Measurements from ENCODE around the gene BST1.
"Not testable (repeated sequence)": the region's sequence is repeated elsewhere in the genome, so short reads cannot be mapped to it uniquely, and the experiment has no call there.

Gene BST1

DNA sequence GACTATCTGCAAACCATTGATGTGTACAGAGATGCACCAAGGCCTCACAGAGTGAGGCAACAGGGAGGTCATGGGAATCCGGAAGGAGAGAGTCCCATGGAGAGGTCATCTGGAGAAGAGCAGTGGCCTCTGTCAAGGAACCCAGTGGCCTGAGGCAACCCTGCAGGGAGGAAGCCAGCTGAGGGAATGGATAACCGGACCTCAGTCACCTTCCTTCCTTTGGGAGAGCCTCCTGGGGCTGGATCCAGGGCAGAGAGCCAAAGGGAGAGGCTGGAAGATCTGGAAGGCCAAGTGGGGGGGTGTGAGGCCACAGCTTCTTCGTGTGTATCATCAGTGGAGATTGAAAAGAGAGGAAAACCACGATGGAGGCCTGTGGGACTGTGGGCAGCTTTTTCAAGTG lies 50.9 kb downstream of the BST1 start:
- no peak for DNase-seq

DNA sequence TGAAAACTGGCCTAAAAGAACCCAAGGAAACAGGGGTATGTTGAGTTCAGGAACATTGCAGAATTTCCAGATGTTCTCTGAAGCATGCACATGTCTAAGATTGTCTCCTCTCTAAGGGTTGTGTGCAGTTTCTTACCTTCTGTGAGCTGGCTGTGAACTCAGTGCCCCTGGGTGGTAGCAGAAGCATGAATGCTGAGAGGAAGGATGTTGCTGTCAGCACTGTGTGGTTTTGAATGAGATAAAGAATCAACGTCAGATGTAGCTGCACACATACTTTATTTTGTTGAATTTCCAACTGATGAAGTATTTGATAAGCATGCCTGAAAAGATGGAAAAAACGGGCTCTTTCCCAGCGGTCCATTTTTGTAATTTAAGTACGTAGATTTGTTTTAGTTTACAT lies 51.5 kb downstream of the BST1 start:
- no peak for DNase-seq

DNA sequence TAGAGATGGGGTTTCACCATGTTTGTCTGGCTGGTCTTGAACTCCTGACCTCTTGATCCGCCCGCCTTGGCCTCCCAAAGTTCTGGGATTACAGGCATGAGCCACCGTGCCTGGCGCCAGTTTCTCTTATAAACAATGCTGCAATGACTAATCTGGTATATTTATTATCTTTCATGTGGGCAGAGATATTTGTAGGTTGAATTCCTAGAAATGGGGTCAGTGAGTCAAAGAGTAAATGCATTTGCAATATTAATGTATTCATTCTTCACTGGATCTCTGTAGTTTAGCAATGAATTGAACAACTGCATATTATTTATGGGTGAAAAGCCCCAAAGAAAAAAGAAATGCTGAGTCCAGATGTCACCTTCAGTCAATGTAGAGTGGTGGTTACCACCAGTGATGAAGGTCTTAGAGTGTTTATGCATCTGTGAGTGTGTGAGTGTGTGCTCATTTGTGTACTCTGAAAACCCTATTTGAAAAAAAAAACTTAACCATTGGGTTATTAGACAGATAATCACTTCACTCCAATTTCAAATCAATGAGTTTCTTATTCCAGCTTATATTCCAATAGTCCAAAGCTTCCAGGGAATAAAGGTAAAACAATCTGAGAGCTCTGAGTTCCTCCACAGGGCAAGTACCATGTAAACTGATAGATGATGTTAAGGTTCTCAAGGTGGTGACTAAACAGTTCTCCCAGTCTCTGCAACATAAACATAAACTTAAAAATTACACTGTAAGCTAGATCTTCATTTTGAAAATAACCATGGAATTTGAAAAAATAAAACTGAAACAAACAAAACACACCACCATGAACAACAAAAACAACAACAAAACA lies 52.7 kb downstream of the BST1 start:
- DNase-seq = no peak

DNA sequence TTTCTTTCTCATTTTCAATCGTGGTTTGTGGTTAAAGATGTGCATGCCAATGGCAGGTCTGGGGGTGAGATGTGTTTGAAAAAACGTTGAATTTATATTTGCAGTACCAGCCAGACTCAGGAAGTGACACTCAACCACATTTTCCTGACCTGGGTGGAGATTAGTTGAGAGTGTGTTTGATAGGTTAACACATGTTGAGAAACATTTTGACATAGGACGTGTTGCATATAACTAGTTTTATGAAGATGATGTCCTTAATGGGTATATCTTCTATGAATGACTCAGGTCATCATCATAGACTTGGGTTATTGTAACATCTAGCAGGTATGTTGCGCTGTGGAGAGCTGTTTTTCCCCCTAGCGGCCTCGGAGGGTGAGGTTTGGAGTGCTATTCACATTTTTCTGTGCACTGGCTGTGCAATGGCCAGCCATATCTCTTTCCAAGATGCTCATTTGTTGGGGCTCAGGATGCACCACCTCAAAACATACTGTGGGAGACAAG lies 53.5 kb downstream of the BST1 start:
- DNase-seq = no peak

DNA sequence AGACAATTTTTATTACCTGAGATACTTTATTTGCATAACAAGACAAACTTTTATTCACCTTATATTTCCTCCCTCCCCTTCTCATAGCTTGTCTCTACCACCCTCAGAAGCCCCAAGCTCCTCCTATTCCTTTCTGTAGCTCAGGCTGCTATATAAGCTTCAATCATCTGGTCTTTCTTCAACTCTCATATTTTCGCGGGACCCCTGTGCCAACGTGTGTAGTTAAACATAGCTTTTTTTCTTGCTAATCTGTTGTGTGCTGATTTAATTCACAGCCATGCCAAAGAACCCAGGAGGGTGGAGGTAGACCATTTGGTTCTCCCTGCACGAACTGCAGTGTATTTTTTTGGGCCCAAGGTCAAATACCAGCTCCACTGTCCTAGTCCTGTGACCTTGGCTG lies 54.2 kb downstream of the BST1 start:
- DNase-seq = no peak

DNA sequence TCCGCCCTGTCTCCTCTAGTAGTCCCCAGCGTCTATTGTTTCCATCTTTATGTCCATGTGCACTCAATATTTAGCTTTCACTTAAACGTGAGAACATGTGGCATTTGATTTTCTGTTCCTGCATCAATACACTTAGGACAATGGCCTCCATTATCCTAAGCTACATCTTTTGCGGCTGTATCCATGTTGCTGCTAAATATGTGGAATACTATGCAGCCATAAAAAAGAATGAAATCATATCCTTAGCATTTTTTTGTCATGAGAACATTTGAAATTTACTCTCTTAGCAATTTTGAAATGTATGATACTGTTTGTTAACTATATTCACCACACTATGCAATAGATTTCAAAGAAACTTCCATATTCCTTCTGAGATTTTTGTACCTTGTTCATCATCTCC lies 55.4 kb downstream of the BST1 start:
- no peak for DNase-seq

- not testable (repeated sequence) for DNase-seq
These were observed 59.6 kb downstream of the BST1 start for GRCh38 chr4:15762460-15762859.

DNA sequence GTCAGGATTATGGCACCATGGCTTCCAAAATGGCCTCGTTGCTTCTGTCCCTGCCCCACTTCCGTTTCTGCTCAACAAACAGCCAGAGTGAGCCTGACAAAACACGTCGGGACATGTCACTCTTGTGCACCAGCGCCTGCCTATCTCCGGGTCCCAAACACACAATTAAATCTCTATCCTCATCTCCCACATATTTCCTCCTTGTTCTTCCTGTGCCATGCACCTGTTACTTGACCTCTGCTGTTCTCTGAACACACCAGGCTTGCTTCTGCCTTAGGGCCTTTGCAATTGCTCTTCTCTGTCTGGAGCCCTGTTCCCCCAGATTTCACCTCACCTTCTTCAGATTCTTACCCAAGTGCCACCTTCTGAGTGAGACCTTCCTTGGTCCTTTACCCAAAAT lies 62.5 kb downstream of the BST1 start:
- no peak for DNase-seq

GRCh38 chr4:15765910-15766697 lies 63.2 kb downstream of the BST1 start:
- DNase-seq = no peak

GRCh38 chr4:15766821-15767220 lies 64.0 kb downstream of the BST1 start:
- no peak for DNase-seq

- DNase-seq = no peak
These were observed 66.3 kb downstream of the BST1 start for GRCh38 chr4:15769202-15769601.

GRCh38 chr4:15771216-15772058 lies 68.6 kb downstream of the BST1 start:
- DNase-seq = no peak

- no peak for DNase-seq
These were observed 71.2 kb downstream of the BST1 start for GRCh38 chr4:15774020-15774420.

- DNase-seq = no peak
These were observed 74.2 kb downstream of the BST1 start for GRCh38 chr4:15776871-15777648.

- no peak for DNase-seq
These were observed 74.9 kb downstream of the BST1 start for GRCh38 chr4:15777697-15778288.

DNA sequence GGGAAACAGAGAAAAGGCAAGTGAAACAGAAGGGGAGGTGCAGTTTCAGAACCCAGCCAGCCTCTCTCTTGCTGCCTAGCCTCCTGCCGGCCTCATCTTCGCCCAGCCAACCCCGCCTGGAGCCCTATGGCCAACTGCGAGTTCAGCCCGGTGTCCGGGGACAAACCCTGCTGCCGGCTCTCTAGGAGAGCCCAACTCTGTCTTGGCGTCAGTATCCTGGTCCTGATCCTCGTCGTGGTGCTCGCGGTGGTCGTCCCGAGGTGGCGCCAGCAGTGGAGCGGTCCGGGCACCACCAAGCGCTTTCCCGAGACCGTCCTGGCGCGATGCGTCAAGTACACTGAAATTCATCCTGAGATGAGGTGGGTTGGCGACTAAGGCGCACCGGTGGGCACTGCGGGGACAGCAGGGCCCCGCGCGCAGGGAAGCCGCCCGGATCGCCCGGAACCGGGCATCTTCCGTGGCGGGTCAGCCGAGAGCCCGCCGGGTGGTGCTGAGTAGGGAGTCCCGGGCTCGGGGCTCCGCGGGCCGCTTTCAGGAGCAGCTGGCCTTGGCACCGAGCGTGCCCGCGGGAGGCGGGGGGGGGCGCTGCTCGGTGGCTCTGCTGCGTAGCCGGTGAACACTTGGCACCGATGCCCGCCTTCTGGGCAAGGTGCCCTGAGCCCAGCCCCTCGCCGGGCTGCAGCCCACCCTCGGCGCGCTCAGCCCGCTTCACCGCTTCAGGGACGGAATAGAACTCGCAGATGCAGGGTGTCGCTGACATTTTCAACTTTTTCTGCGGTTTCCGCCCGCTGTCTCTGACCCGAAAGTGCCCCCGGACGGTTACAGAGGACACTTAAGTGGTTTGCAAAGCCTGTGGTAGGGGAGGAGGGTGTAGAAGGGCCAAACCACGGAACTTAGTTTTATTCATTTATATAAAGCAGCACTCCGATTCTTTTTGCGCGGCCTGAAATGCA lies 75.7 kb downstream of the BST1 start, which contains the start of gene CD38:
TSS of gene CD38 (plus strand) at position 40 of the 953 bp plus-strand sequence. CDS start at position 127, 87 bp downstream.
- DNase-seq = no peak

DNA sequence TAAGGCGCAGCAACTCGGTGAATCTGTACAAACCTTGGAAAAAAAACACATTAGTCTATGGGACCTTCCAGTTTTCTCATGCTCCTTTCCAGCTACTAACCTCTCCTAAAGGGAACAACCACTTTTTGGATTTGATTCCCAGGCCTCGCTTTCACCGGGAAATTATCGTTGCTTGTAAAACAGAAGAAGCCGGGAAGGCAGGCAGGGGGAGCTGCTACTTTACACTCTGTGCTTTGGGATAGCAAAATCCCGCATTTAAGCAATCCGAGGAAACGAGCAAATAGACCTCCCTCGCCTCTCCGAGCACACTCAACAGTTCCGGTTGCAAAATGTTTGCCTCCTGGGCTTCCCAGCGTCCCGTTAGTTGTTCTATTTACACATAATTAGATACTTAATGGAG lies 76.4 kb downstream of the BST1 start:
- no peak for DNase-seq

DNA sequence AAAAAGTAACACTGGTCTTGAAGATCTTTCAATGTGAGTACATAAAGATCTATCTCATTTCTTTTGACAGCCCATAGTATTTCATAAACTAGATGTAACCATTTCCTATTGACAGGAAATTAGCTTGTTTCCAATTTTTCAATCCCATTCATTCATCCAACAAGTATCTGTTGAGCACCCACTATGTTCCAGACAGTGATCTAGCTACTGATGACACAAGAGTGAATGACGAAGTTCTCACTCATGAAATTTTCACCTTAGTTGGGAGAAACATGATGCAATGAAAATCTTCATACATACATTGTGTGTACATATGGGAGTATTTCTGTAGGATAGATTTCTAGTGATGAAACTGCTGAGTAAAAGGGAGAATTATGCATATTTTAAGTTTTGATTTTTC lies 76.9 kb downstream of the BST1 start:
- no peak for DNase-seq

DNA sequence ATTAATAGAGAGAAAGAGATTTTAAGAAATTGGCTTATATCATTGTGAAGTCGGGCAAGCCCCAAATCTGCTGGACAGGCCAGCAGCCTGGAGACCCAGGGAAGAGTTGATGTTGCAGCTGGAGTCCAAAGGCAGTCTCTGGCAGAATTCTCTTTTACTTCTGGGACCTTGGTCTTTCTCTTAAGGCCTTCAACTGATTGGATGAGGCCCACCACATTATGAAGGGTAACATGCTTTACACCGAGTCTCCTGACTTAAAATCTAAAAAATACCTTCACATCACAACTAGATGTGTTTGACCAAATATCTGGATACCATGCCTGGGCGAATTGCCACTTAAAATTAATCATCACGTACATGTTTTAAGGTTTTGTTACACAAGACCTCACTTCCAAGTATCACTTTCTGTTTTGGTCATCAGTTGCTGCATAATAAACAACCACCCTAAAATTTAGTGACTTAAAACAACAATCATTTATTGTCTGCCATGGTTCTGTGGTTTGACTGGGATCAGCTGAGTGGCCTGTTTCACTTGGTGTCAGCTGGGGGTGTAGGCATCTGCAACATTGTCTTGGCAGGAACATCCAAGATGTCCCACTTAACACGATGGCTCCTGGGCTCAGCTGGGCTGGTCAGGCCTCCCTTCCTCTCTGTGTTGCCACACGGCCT lies 78.7 kb downstream of the BST1 start:
- no peak for DNase-seq

Data from NCI-H2029 treated with DMSO at 0.1 percent for 48 hours (cell line).